HCT116 (cell line): Measurements from ENCODE around the gene GMDS. TPM values are rescaled to one million over a fixed set of nuclear protein-coding genes. Genes with fewer than 3 reads are reported as not detected.

ENCODE experiments used
- ATAC-seq: fragments of 200-7000 bp; cut with Tn5 transposase; 2 replicates; pipeline ENCODE4 v1.9.1; 2020; ENCODE audit warnings: mild to moderate bottlenecking, moderate library complexity
- BruUV-seq: library from RNA; stranded (reverse); fragments of 400-500 nt; replicated peaks from 2 replicates; lab custom pipeline; 2021; lab: Mats Ljungman, UMichigan
- CTCF ChIA-PET: fragments of 300-600 bp; sonication (Branson Sonifier 250); formaldehyde crosslinking; loops from one replicate; lab custom pipeline; 2021; ENCODE audit warnings: antibody characterized with exemption; lab: Charles Lee
- POLR2A ChIA-PET: fragments of 300-600, 350-600 bp; sonication (Branson Sonifier 250); formaldehyde crosslinking; loops from one replicate; lab custom pipeline; 2021; ENCODE audit warnings: antibody characterized with exemption; lab: Charles Lee
- RAD21 ChIA-PET, 2 experiments: fragments of 300-600 bp; sonication (Branson Sonifier 250); formaldehyde crosslinking; loops; one replicate each; lab custom pipeline; 2023; ENCODE audit warnings: low total read pairs in 2 of 2; ENCODE audit not compliant: uncharacterized antibody in 2 of 2, unreplicated experiment in 2 of 2, low non-redundant PET in 1 of 2; lab: Charles Lee
- DNase-seq: peaks from one replicate; pipeline ENCODE4 v3.0.0-alpha.2; 2010; ENCODE audit warnings: low read depth, low spot score
- H2AFZ ChIP-seq: fragments of 200-600 bp; shearing (Covaris generic), sonication (generic); 2 replicates; pipeline ENCODE4 v1.6.1; 2017; ENCODE audit warnings: low read depth, mixed run types, mixed read lengths, antibody characterized with exemption, low read length; ENCODE audit not compliant: poor library complexity, severe bottlenecking
- H3K27ac ChIP-seq: 2 replicates; pipeline ENCODE4 v1.5.1; 2012; ENCODE audit warnings: low read depth, low read length
- H3K27me3 ChIP-seq: fragments of 200-600 bp; sonication (generic); 2 replicates; pipeline ENCODE4 v1.6.1; 2016; ENCODE audit warnings: mixed run types, low read length, mixed read lengths; ENCODE audit not compliant: insufficient read depth
- H3K36me3 ChIP-seq, 2 experiments: fragments of 200-500 bp in 1 of 2; fragments of 200-600 bp in 1 of 2; sonication (Bioruptor generic) in 1 of 2; sonication (generic) in 1 of 2; 2 replicates each; pipeline versions ENCODE4 v1.5.1 to v1.6.1; 2014 to 2016; ENCODE audit warnings: low read length in 2 of 2, inconsistent platforms in 1 of 2, mixed read lengths in 1 of 2, mixed run types in 1 of 2; ENCODE audit not compliant: insufficient read depth in 2 of 2, control insufficient read depth in 1 of 2
- H3K4me1 ChIP-seq, 2 experiments: fragments of 200-600 bp in 1 of 2; sonication (generic) in 1 of 2; 2 replicates each; pipeline versions ENCODE4 v1.5.1 to v1.6.1; 2012 to 2017; ENCODE audit warnings: low read length in 2 of 2, inconsistent platforms in 1 of 2, mild to moderate bottlenecking in 1 of 2, mixed read lengths in 1 of 2, mixed run types in 1 of 2, moderate library complexity in 1 of 2; ENCODE audit not compliant: insufficient read depth in 2 of 2, control insufficient read depth in 1 of 2
- H3K4me2 ChIP-seq: fragments of 200-600 bp; sonication (generic); 2 replicates; pipeline ENCODE4 v1.6.1; 2017; ENCODE audit warnings: mixed run types, low read length, mixed read lengths
- H3K4me3 ChIP-seq, 2 experiments: fragments of 200-600 bp in 1 of 2; sonication (generic) in 1 of 2; replicated peaks in 1 of 2; 2 replicates each; pipeline ENCODE4 v1.5.1; 2011 to 2016; ENCODE audit warnings: low read length in 2 of 2, control low read depth in 1 of 2, low read depth in 1 of 2, mild to moderate bottlenecking in 1 of 2, mixed read lengths in 1 of 2, mixed run types in 1 of 2
- H3K79me2 ChIP-seq: fragments of 200-600 bp; sonication (generic); 2 replicates; pipeline ENCODE4 v1.6.1; 2017; ENCODE audit warnings: mild to moderate bottlenecking, mixed run types, low read length, moderate library complexity, mixed read lengths; ENCODE audit not compliant: insufficient read depth
- H3K9ac ChIP-seq: fragments of 200-600 bp; sonication (generic); 2 replicates; pipeline ENCODE4 v1.6.1; 2016; ENCODE audit warnings: low read length, mixed read lengths
- H3K9me2 ChIP-seq: fragments of 200-600 bp; sonication (generic), shearing (Covaris generic); 2 replicates; pipeline ENCODE4 v1.6.1; 2017; ENCODE audit warnings: mixed run types, mild to moderate bottlenecking, moderate library complexity; ENCODE audit not compliant: insufficient read depth
- H3K9me3 ChIP-seq, 2 experiments: fragments of 200-500 bp in 1 of 2; fragments of 200-600 bp in 1 of 2; sonication (Bioruptor generic) in 1 of 2; sonication (generic) in 1 of 2; 2 replicates each; pipeline ENCODE4 v1.6.1; 2014 to 2017; ENCODE audit warnings: low read length in 2 of 2, mixed read lengths in 2 of 2, inconsistent platforms in 1 of 2, low read depth in 1 of 2, mild to moderate bottlenecking in 1 of 2, mixed run types in 1 of 2, moderate library complexity in 1 of 2; ENCODE audit not compliant: control insufficient read depth in 1 of 2, insufficient read depth in 1 of 2
- H4K20me1 ChIP-seq: fragments of 200-600 bp; sonication (generic), shearing (Covaris generic); 2 replicates; pipeline ENCODE4 v1.6.1; 2017; ENCODE audit warnings: mixed run types, mild to moderate bottlenecking, moderate library complexity; ENCODE audit not compliant: insufficient read depth
- CBX3 ChIP-seq: IDR thresholded peaks from 2 replicates; pipeline ENCODE4 v1.6.1; 2012; ENCODE audit warnings: low read depth
- FOSL1 ChIP-seq: IDR thresholded peaks from 2 replicates; pipeline ENCODE4 v1.6.1; 2012; ENCODE audit warnings: low read depth
- JUND ChIP-seq: IDR thresholded peaks from 2 replicates; pipeline ENCODE4 v1.6.1; 2012
- SP1 ChIP-seq: IDR thresholded peaks from 2 replicates; pipeline ENCODE4 v1.6.1; 2012; ENCODE audit warnings: low read depth
- TCF7L2 ChIP-seq: IDR thresholded peaks from 2 replicates; pipeline ENCODE4 v1.7.0; 2011; ENCODE audit warnings: borderline replicate concordance, inconsistent platforms; ENCODE audit not compliant: insufficient read depth, insufficient read length; ENCODE audit errors: extremely low read depth
- intact Hi-C: fragments of 100-400 bp; cut with micrococcal nuclease; formaldehyde crosslinking; loops from 2 replicates; pipeline ENCODE4 v1.10.0; 2022
- total RNA-seq: library from RNA; stranded (reverse); gene quantifications from one replicate; pipeline ENCODE4 v1.2.1, GENCODE V29; 2021; ENCODE audit not compliant: unreplicated experiment
- TF ChIP-seq, protein P1 (sequence below): IDR thresholded peaks from 2 replicates; pipeline ENCODE4 v1.6.1; 2011; ENCODE audit warnings: mild to moderate bottlenecking, low read length, moderate library complexity; ENCODE audit not compliant: insufficient replicate concordance; ENCODE audit errors: extremely low read depth
- TF ChIP-seq, protein P2 (sequence below), 3 experiments: fragments of 200-600 bp in 1 of 3; sonication (generic) in 1 of 3; IDR thresholded peaks in 2 of 3; conservative IDR thresholded peaks in 1 of 3; 2 replicates each; pipeline ENCODE4 v1.5.1; 2012 to 2017; ENCODE audit warnings: low read depth in 2 of 3, low read length in 2 of 3, antibody characterized with exemption in 1 of 3, borderline replicate concordance in 1 of 3, control low read depth in 1 of 3, mild to moderate bottlenecking in 1 of 3, mixed read lengths in 1 of 3, mixed run types in 1 of 3, moderate library complexity in 1 of 3; ENCODE audit not compliant: insufficient read depth in 1 of 3
- TF ChIP-seq, protein P3 (sequence below): IDR thresholded peaks from 2 replicates; pipeline ENCODE4 v1.6.1; 2012; ENCODE audit warnings: low read depth
- TF ChIP-seq, protein P4 (sequence below): IDR thresholded peaks from 2 replicates; pipeline ENCODE4 v1.6.1; 2012
- TF ChIP-seq, protein P5 (sequence below): IDR thresholded peaks from 2 replicates; pipeline ENCODE4 v1.6.1; 2012

The GMDS gene
- total RNA-seq, 1 experiment from 2014 or later: 34.4 TPM

DNA sequence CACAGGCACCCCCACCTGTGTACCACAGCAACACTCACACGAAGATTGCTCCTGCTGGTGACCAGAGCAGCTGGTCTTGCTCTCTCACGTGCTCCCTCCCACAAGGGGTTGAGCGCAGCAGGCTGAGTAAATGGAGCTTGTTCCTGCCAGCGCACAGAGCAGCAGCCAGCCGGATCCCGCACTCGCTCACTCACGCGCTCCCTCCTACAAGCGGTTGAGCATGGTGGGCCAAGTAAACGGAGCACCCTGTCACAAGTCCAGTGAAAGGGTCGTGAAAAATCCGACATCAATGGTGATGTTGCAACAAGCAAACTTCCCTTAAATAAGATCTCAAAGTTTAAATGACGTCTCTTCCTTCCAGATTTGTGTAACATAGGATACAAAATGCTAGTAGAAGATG is 322.0 kb downstream of the GMDS start (continued):
- TF ChIP-seq, protein P1, sequence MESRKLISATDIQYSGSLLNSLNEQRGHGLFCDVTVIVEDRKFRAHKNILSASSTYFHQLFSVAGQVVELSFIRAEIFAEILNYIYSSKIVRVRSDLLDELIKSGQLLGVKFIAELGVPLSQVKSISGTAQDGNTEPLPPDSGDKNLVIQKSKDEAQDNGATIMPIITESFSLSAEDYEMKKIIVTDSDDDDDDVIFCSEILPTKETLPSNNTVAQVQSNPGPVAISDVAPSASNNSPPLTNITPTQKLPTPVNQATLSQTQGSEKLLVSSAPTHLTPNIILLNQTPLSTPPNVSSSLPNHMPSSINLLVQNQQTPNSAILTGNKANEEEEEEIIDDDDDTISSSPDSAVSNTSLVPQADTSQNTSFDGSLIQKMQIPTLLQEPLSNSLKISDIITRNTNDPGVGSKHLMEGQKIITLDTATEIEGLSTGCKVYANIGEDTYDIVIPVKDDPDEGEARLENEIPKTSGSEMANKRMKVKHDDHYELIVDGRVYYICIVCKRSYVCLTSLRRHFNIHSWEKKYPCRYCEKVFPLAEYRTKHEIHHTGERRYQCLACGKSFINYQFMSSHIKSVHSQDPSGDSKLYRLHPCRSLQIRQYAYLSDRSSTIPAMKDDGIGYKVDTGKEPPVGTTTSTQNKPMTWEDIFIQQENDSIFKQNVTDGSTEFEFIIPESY: no peak

DNA sequence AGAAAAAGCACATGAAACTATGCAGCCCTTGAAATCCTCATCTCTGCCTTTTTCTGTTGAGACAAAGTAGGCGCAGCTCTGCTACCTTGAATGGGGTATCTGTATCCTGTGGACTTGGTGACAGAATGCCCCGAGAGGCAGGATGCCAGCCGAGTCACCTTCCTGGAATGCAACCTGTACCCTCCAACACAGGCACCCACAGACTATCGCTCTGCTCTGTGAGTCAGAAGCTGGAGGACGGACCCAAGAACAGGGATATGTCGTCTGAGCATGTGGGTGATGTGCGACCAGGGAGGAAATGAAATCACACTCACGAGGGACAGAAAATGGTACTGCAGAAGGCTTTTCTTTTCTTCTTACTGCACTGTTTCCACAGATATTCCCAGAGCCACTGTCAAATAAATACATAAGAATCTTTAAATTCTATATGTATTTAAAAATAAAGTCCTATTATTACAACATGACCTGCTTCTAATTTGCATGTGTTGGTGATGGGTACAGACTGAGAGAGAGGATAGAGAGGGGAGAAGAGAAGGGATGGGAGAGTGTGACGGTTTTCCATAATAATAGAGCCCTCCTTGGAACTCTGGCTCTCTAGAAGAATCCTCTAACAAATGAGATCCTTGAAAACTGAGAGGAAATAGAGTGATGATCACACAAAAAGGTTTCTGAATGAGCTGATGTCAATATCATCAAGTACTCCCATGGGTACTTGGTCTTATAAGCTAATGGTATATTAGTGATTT is 327.6 kb downstream of the GMDS start:
- CTCF ChIA-PET: no interaction called here
- peak; percentile 89 for ATAC-seq

More for the DNA sequence above, 327.6 kb downstream of the GMDS start:
- intact Hi-C loops: no loop called here
- H3K4me1 ChIP-seq: peaks cover 0 to 18% of the 10 kb centered on the region in 2 experiments; a peak in 3 of 4 replicates
- TF ChIP-seq, protein P2, sequence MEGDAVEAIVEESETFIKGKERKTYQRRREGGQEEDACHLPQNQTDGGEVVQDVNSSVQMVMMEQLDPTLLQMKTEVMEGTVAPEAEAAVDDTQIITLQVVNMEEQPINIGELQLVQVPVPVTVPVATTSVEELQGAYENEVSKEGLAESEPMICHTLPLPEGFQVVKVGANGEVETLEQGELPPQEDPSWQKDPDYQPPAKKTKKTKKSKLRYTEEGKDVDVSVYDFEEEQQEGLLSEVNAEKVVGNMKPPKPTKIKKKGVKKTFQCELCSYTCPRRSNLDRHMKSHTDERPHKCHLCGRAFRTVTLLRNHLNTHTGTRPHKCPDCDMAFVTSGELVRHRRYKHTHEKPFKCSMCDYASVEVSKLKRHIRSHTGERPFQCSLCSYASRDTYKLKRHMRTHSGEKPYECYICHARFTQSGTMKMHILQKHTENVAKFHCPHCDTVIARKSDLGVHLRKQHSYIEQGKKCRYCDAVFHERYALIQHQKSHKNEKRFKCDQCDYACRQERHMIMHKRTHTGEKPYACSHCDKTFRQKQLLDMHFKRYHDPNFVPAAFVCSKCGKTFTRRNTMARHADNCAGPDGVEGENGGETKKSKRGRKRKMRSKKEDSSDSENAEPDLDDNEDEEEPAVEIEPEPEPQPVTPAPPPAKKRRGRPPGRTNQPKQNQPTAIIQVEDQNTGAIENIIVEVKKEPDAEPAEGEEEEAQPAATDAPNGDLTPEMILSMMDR (IDR thresholded peaks at IDR 0.05 in 2 of 3, conservative IDR thresholded peaks at IDR 0.05 in 1 of 3; ENCODE audit: borderline replicate concordance in 1 of 3, insufficient read depth in 1 of 3, low read depth in 2 of 3, low read length in 2 of 3): no peak
- peak; percentile 50; the same call in 1 of the 2 replicates for TF ChIP-seq CBX3
- TF ChIP-seq, protein P1: no peak
- TF ChIP-seq, protein P3, sequence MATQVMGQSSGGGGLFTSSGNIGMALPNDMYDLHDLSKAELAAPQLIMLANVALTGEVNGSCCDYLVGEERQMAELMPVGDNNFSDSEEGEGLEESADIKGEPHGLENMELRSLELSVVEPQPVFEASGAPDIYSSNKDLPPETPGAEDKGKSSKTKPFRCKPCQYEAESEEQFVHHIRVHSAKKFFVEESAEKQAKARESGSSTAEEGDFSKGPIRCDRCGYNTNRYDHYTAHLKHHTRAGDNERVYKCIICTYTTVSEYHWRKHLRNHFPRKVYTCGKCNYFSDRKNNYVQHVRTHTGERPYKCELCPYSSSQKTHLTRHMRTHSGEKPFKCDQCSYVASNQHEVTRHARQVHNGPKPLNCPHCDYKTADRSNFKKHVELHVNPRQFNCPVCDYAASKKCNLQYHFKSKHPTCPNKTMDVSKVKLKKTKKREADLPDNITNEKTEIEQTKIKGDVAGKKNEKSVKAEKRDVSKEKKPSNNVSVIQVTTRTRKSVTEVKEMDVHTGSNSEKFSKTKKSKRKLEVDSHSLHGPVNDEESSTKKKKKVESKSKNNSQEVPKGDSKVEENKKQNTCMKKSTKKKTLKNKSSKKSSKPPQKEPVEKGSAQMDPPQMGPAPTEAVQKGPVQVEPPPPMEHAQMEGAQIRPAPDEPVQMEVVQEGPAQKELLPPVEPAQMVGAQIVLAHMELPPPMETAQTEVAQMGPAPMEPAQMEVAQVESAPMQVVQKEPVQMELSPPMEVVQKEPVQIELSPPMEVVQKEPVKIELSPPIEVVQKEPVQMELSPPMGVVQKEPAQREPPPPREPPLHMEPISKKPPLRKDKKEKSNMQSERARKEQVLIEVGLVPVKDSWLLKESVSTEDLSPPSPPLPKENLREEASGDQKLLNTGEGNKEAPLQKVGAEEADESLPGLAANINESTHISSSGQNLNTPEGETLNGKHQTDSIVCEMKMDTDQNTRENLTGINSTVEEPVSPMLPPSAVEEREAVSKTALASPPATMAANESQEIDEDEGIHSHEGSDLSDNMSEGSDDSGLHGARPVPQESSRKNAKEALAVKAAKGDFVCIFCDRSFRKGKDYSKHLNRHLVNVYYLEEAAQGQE: no peak
- TF ChIP-seq, protein P4, sequence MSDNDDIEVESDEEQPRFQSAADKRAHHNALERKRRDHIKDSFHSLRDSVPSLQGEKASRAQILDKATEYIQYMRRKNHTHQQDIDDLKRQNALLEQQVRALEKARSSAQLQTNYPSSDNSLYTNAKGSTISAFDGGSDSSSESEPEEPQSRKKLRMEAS: peak; percentile 89
- TF ChIP-seq, protein P5, sequence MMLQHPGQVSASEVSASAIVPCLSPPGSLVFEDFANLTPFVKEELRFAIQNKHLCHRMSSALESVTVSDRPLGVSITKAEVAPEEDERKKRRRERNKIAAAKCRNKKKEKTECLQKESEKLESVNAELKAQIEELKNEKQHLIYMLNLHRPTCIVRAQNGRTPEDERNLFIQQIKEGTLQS: no peak
- peak; percentile 15; the same call in 1 of the 2 replicates for TF ChIP-seq SP1
- no peak for TF ChIP-seq TCF7L2
- peak; percentile 59; the same call in 1 of the 2 replicates for TF ChIP-seq FOSL1
- peak; percentile 57 for TF ChIP-seq JUND
- TF ChIP-seq, all 23 proteins: peak for 5
- Histone ChIP-seq H3K9ac (no peak overlapping the region), H3K4me3 (no peak overlapping the region), H3K27ac (no peak overlapping the region), H3K4me2 (peak overlapping the region; percentile 35), H3K9me2 (no peaks in the 10 kb centered on the region), H4K20me1 (no peaks in the 10 kb centered on the region), H3K36me3 (no peaks in the 10 kb centered on the region), H2AFZ (peak overlapping the region; percentile 35), H3K79me2 (no peaks in the 10 kb centered on the region), H3K9me3 (no peaks in the 10 kb centered on the region), H3K27me3 (no peaks in the 10 kb centered on the region)
- peak; percentile 40 for DNase-seq
- POLR2A ChIA-PET: no interaction called here
- RAD21 ChIA-PET: no interaction called here
- no TSS peak for BruUV-seq
